Stimulated activated CD8-positive, alpha-beta memory T cell treated with anti-CD3 and anti-CD28 coated beads, Interleukin-2, amount 100 ng/mL, for 1 hour (primary cell): Measurements from ENCODE around the gene PTK6.
A peak's percentile ranks its signal among the peaks of the same experiment; 100 is the strongest.

Experiments
- DNase-seq, 2 donors: peaks; one replicate each; pipeline ENCODE4 v3.0.0-alpha.2; 2020; ENCODE audit warnings: low read depth in 2 of 2

PTK6 gene

DNA sequence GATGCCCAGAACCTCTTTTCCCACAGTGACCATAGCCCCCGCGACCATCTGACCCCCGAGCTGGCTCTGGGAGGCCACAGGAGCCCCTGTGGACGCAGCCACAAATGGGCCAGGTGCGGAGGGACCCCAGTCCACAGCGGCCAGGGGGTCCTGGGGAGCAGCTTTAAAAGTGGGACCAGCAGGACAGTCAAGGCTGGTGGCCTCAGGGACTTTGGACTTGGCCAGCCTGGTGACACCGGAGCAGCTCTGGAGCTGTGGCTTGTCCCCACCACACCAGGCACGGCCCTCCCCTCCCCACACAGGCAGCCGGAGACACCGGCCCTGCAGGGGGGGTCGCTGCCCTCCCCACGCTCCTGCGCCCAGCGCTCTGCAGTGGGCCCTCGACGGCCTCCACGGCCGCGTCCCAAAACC is 20.3 kb upstream of the PTK6 start:
- no peak for DNase-seq

DNA sequence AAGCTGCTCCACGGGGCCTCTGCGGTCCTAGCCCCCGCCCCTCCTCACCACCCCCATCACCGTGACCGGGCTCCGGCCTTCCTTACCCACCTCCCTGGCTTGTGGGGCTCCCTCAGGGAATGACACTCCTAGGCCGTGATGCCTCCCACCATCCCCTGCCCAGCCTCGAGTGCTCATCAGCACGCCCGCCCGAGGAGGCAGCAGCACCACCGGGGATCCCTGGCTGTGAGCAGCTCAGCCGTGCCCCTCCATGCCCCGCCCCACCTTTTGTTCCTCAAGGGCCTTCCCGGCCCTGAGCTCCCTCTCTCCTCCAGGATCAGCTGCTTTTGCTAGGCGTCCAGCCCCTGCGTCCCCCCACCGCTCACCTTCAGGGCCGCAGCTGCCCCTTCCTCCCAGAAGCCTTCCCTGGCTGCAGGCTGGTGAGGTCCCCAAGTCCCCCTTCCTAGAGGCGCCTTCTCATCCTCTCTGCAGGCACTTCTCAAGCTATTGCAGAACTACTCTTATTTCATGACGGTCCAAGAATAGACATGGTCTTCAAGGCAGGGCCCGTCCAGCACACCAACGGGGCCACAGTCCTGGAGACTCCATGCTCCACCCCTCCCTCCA is 19.8 kb upstream of the PTK6 start:
- no peak for DNase-seq

DNA sequence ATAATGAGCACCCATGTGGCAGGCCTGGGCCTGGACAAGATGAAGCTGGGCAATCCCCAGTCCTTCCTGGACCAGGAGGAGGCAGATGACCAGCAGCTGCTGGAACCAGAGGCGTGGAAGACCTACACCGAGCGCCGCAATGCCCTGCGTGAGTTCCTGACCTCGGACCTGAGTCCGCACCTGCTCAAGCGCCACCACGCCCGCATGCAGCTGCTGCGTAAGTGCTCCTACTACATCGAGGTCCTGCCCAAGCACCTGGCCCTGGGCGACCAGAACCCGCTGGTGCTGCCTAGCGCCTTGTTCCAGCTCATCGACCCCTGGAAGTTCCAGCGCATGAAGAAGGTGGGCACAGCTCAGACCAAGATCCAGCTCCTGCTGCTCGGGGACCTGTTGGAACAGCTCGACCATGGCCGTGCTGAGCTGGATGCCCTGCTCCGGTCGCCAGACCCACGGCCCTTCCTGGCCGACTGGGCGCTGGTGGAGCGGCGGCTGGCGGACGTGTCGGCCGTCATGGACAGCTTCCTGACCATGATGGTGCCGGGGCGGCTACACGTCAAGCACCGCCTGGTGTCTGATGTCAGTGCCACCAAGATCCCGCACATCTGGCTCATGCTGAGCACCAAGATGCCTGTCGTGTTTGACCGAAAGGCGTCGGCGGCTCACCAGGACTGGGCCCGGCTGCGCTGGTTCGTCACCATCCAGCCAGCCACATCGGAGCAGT is 18.6 kb upstream of the PTK6 start:
- no peak for DNase-seq

DNA sequence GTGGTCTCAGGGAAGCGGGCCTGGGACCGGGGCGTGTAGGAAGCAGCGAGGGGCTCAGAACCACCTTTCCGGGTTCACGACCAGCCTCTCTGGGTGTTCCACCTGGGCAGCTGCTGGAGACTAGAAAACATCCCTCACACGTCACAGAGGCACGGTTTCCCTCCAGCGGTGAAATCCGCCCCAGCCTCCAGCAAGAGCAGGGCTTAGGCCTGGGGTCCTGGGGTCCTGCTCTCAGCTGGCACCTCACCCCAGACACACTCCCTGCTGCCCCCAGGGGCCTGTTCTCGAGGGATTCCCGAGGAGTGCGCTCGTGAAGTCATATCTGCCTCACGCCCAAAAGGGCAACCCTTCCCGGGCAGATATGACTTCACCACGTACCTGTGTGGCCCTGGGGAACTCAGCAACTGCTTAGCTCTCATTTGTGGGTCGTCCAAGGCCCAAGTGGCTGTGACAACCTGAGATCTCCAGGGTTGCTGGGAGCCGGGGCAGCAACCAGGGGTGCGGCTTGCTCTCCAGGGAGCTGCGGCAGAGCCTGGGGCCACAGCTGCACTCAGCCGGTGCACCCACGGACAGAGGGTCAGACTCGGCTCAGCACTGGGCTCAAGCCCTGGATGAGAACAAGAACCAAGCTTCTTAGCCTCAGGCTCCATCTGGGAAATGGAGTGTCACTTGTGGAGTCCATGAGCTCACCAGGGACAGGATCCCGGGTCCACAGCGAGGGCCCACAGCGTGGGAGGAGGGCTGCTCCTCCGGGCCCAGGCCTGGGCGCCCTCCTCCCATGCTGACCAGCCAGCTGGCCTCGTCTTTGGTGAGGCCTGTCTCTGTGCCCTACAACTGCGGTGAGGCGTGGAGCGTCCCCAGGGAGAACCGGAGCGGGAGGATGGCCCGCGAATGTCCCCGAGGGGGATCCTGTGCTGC is 17.4 kb upstream of the PTK6 start:
- no peak for DNase-seq

DNA sequence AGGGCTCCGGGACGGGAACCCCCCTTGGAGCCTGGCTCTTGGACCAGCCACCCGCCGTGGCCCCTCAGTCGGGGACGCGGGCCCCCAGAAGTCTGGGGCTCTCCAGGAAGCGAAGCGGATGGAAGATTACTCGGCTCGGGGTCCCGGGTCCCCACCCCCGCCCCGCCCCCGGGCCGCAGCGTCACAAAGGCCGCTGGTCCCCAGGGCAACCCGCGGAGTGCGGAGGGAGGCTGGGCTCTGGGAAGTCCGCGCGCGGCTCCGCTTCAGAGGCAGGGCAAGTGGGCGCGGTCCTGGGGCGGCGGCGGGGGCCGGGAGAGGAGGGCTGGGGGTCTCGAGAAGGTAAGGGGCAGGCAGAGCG is 16.7 kb upstream of the PTK6 start, which contains the start of gene FNDC11:
Gene FNDC11 (plus strand): TSS at position 227 of the 358 bp plus-strand sequence. CDS start 1,505 bp downstream, outside the sequence.
- peak in 1 of 2 donors; percentile 36 for DNase-seq

DNA sequence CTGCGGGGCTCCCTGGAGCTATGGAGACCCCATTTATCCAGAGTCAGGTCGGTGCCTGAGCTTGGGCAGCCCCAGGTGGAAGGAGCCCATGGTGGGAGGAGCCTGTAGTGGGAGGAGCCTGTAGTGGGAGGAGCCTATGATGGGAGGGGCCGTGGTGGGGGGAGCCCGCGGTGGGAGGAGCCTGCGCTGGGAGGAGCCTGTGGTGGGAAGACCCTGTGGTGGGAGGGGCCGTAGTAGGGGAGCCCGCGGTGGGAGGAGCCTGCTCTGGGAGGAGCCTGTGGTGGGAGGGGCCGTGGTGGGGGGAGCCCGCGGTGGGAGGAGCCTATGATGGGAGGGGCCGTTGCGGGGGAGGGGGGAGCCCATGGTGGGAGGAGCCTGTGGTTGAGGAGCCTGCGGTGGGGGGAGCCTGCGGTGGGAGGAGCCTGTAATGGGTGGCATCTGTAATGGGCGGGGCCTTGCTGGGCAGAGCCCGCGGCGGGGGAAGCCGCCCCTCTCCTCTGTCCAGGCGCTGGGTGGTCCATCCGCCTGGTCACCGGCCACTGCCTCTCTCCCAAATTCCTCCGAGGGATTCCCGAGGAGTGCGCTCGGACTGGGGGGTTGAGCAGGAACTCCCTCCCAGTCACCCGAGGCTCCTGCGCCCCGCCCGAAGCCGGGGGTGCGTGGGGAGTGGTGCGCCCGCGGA is 16.2 kb upstream of the PTK6 start:
- DNase-seq, result peak; percentile 71 to 84

DNA sequence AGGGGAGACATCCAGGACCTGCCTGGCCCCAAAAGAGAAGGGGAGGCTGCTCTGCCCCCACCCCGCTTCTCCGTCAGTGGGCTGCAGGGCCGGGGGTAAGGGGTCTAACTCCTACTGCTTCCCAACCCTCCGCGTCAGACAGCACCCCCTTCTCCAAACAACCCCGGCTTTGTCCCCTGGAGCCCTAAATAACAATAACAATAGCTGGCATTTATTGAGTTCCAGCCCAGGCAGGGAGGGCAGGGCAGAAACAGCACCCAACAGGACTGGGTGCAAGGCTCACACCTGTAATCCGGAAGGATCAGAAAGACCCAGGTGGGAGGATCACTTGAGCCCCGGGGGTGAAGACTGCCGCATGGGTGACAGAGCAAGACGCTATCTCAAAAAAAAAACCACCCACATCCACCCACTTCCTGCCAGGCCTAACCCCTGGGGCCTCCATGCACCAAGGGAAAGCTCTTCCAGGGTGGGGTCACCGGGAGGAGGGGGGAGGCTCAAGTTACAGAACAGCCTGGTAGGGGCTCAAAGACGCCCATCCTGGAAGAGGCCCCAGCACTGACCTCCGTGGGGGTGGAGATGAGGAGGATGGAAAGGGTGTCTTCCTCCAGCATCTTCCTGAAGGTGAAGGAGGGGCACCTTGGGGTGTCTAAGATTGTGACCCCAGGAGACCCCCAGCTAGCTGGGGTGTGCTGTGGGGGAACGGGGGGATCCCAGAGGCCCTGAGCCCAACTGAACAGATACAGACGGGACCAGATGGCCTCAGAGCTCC is 15.5 kb upstream of the PTK6 start:
- peak in 1 of 2 donors; percentile 39 for DNase-seq

DNA sequence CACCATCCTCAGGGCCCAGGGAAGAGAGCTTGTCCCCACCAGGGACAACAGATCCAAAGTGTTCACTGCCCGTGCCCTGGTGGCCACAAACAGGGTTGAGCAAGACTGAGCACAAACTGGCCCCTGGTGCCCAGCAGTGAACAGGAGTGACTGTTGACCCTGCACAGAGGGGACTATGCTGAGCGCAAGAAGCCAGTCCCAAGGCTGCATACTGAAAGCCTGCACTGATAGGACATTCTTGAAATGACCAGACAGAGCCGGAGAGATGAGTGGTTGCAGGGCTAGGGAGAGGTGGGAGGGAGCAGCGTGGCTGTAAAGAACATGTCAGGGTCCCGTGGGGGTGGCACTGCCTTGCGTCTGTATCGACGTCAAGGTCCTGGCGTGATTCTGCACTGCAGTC is 13.9 kb upstream of the PTK6 start:
- DNase-seq, result no peak

DNA sequence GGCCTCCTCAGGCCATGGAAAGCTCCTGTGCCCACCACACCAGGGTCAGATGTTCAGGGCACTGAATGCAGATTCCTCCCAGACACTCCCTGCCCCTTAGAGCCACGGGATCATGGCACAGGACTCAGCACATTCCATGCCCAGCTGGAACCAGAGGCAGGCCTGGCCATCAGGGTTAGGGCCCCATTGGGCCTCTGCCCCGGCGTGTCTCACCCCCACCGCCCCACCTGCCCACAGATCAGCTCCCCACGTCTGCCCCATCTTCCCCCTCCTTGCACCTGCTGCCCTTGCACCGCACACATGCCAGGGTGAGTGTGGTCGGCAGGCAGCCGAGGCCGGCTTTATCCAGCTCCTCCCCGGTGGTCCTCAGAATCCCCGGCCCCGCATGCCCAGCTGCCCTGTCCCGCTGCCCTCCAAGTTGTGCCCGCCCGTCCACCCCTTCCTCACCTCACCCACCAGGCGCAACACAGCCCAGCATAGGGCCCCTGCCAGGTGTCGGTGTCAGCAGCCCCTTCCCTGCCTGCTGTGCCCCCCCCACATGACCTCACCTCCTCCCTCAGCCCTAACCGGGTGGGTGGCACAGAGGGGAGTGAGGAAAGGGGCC is 12.6 kb upstream of the PTK6 start:
- DNase-seq, result no peak

DNA sequence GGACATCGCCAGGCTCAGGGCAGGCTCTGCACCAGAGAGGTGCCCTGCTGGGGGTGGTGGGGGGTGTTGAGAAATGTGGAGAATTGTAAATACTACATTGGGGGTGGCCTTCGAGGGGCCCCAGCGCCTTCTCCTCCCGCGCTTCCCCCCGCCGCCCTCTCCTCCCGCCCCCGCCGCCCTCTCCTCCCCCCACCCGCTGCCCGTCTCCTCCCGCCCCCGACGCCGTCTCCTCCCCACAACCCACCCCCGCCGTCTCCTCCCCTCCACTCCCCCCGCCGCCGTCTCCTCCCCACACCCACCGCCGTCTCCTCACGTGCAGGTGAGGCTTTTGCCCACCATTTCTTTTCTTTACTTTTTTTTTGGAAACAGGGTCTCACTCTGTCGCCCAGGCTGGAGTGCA is 11.8 kb upstream of the PTK6 start:
- no peak for DNase-seq

DNA sequence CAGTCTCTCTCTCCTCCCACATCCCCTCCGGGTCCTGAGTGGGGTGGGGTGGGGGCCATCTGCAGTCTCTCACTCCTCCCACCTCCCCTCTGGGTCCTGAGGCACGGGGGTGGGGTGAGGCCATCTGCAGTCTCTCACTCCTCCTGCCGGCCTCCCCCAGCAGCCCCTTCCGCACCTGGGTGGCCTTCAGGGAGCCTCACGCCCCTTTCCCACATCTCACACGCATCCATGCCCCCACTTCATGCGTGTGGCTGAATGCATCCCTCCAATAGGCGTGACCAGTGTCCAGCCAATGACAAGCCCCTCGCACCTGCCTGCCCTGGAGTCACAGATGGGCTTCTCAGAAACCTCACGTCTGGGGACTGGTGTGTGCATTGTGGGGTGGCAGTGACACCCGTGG is 11.4 kb upstream of the PTK6 start:
- DNase-seq, result no peak

DNA sequence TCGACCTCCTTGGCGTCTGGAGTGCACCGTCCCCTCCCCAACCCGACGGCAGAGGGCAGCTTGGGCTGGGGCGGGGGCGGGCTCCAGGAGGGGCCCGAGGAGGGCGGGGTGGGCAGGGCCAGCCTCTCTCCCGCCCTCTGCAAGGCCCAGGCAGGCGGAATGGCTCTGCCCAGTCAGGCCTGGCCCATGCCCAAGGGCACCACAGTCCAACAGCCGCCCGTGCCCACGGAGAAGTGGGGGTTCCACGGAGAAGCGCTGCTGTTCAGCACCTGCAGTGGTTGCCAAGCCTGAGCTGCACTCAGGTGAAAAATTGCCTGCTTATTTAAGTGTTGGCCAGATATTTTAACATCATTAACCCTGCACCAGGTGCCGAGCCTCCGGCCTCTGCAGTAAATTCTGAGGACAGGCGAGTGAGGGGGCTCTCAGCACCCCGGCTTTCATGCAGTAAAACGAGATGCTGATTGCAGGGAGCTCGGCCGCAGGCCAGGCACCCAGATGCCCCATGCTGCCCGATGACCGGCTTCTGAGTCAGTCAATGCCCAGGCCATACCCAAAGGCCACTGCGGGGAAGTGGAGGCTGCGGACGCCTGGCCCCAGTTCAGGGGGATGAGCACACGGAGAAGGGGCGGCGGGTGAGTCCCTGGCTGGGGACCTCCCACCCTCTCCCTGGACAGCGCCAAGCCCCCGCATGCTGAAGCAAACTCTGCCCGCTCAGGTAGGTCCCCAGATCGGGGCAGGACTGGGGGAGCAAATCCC is 10.7 kb upstream of the PTK6 start, which contains the start of gene SRMS:
Gene SRMS (minus strand): TSS at position 25 of the 756 bp plus-strand sequence. CDS start 286 bp downstream, outside the sequence.
- DNase-seq, result no peak

DNA sequence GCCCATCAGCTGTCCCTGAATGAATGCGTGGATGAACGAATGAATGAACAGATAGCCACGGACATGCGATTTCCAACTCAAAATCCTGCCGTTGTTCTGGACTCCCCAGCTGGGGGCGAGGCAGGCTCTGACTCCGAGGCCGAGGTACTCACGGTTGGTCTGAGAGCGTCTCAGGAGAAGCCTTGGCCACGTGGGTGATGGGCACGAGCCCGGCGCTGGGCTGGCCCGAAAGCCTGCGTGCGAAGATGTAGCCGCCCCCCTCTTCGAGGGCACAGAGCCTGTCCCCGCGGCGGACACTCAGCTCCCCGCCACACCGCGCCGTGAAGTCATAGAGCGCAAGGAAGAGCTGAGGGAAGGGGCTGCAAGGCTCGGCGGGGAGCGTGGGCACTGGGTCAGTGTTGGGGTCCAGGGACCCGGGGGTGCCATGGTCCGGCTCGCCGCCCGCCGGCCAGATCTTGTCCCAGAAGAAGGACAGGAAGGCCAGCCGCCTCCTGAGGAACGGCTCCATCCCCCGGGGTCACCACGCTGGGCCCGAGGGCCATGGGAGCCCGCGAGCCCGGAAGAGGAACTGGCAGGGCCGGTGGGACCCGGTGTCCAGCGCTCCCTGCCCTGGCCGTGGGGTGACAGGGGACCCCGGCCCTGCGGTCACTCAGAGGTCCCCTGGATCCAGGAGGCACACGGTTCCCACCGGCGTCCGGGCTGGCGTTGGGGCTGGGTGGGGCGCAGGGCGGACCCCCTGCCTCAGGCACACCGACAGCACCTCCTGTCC is 10.0 kb upstream of the PTK6 start:
- DNase-seq, result no peak

DNA sequence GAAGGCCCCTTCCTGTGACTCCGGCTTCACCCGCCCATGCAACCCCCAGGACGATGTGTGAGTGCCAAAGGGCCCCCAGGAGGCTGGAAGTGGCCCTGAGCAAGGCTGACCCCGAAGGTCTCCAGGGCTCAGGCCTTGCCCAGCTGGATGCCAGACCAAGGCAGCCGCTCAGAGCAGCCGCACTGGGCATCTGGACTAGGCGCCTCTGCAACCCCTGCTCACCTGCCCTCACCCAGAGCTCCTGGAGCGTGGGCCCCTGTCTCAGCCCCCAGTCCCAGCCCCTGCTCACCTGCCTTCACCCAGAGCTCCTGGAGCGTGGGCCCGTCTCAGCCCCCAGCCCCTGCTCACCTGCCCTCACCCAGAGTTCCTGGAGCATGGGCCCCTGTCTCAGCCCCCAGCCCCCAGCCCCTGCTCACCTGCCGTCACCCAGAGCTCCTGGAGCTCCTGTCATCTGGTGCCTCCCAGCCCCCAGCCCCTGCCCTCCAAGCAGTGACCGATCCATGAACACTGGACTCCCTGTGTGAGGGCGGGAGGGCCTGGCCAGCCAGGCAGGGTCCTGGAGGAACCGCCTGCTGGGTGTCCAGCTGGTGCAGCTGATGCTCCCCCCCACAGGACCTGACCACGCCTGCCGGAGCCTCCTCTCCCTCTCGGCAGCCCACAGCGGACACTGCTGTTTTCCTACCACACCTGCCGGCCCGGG is 9.2 kb upstream of the PTK6 start:
- DNase-seq, result no peak

DNA sequence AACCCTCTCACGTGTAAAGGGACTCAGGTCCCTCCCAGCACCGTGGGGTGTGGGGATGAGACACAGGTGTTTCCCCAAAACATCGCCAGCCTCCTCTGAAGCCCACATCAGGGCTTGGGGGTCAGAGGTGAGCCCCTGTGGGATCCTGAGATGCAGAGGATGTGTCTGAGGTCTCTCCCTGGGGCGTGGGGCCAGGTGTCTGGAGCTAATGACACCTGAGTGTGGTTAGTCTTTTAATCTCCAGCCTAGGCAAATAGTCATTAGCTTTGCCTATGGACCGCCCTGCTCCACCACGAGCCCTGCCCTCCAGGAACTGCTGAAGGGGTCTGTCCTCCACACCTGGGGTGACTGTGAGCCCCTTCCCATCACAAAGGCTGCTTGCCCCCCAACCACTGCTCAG is 8.6 kb upstream of the PTK6 start:
- DNase-seq, result no peak

DNA sequence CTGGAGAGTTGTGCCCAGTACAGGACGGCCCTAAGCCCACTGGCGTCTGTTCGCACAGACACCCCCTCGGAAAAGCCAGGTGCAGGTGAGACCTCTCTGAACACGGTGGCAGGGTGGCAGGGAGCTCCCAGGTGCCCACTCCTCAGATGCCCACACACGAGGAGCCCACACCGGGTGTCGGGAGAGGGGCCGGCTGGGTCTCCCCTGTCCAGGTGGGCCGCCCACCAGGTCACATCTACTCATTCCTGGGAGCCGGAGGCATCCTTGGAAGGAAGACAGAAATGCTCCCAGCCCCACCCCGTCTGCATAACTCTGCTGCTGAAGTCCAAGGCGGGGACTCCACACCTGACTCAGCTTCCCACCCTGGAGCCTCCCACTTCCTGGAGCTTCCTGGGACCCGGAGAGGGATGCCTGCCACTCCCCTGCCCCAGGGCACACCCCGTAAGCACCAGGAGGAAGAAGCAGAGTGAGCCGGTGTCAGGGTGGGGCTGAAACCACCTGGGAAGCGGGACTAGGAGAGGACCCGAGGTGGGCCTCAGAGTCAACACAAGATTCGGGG is 7.9 kb upstream of the PTK6 start:
- DNase-seq, result no peak

DNA sequence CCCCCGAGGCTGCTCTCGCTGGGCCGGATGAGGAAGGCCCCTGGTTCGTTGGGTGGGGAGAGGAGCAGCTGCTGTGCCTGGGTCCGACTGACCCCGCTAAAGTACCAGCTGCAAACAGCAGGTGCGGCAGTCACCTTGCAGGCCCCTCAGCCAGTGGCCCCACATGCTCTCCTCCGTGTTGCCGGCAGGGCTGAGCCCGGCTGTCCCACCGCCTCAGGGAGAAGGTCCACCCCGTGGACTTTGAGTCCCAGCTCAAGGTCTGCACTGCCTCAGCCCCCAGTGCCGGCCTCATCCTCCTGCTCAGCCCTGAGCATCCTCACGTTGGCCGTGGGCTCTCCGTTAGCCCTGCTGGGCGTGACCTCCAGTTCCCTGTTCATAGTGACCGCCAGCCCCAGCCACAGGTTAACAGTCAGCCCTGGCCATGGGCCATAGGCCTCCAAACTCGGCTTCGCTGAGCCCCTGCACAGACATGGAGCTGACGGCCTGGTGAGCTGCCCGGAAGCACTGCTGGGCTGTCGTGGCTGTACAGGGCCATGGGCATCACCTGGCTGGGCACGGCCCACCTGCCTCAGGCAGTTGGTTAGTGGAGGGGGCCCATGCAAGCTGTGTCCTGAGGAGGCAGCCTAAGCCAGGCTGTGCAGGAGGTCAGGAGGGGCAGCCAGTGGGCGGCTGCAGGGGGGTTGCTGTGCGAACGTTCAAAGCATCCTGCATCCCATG is 7.2 kb upstream of the PTK6 start:
- DNase-seq, result no peak

DNA sequence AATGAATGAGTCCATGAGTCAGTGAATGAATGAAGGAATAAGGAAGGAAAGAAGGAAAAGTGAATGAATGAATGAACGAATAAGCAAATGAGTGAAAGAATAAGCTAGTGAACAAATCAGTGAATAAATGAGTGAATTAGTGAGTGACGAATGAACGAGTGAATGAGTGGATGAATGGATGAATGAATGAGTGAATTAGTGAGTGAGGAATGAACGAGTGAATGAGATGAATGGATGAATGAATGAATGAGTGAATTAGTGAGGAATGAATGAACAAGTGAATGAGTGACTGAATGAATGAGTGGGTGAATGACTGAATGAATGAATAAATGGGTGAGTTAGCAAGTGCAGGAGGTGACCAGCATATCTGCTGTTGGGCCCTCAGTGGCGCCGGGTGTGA is 6.6 kb upstream of the PTK6 start:
- no peak for DNase-seq
